Retina (tissue), 1 donor: ENCODE data around the gene ACTL7A.
"Not testable (repeated sequence)": the region's sequence is repeated elsewhere in the genome, so short reads cannot be mapped to it uniquely, and the experiment has no call there.

Experiments used
- DNase-seq: peaks from one replicate; pipeline ENCODE4 v3.0.0-alpha.2; 2016

ACTL7A gene

DNA sequence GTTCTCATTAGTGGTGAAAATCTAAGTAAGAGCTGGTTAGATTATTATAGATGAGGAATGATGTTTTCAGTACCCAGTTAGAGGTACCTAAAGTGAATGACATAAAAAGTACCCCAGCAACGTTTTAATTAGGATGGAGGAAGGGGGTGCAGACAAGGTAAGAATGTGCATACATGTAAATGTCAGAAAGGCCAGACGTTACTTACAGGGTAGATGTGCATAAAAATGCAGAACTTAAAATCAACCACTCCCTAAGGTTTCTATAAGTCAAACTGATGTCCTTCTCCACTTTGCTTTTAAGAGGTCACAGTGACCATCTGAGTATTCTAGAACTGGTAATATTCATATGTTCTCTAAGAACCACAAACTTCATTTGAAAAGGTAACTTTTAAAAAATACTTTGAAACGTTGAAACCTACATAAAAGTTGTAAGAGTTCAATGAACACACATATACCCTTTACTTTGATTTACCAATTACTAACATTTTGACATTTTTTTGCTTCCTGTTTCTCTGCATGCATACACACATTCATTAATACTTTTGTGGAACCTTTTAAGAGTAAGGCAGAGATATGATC, 18.8 kb downstream of the ACTL7A start:
- DNase-seq: no peak

DNA sequence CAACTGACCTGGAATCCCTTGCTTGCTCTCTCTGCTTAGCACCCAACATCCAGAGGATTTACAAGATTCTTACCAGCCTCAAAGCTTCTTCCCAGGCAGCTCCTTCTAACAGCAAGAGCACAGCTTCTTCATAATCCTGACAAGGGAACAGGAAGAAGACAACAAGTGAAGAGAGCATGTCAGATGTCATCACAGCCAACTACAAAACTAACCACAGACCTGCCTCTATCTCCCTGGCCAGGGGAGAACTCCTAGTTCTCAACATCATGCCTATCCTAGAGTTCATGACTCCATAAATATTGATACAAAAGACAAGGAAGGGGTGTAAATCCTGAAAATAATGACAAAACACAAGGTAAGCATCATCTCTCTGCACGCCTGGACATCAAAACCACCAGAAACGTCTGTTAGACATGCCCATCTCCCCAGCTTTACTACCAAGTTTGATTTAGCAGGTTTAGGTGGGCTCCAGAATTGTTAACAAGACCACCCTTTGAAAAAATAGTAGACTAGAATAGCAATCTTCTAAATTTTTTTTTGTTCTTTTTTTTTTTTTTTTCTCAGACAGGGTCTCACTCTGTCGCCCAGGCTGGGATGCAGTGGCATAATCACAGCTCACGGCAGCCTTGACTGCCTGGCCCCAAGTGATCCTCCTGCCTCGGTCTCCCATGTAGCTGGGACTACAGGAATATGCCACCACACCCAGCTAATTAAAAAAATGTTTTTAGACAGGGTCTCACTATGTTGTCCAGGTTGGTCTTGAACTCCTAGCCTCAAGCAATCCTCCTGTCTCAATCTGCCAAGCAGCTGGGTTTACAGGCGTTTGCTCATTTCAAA, 20.2 kb downstream of the ACTL7A start:
- DNase-seq: no peak

- DNase-seq: no peak
These were observed 21.0 kb downstream of the ACTL7A start for GRCh38 chr9:108883085-108883484.

GRCh38 chr9:108884701-108885100, 22.6 kb downstream of the ACTL7A start:
- no peak for DNase-seq

- DNase-seq: no peak
These were observed 23.7 kb downstream of the ACTL7A start for GRCh38 chr9:108885643-108886348.

- DNase-seq: not testable (repeated sequence)
These were observed 24.7 kb downstream of the ACTL7A start for GRCh38 chr9:108886594-108887271.

DNA sequence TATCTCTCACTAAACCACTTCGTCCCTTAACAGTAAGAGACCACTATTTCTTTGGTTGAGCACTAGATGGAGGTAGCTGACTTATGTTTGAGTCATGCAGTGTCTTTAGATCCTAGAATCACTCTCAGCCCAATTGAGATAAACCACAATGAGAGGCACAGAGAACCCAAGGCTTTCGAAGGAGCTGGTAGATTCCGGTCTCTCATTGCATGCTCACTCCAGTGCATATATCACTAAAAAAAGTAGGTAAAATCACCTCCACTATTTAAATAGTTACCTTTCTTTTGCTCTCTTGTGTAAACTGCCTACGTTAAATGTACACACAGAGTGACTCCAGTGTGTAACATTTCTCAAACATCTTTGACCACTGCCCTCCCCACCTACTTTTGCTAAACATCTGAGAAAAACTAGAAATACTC, 27.6 kb downstream of the ACTL7A start:
- DNase-seq: no peak

DNA sequence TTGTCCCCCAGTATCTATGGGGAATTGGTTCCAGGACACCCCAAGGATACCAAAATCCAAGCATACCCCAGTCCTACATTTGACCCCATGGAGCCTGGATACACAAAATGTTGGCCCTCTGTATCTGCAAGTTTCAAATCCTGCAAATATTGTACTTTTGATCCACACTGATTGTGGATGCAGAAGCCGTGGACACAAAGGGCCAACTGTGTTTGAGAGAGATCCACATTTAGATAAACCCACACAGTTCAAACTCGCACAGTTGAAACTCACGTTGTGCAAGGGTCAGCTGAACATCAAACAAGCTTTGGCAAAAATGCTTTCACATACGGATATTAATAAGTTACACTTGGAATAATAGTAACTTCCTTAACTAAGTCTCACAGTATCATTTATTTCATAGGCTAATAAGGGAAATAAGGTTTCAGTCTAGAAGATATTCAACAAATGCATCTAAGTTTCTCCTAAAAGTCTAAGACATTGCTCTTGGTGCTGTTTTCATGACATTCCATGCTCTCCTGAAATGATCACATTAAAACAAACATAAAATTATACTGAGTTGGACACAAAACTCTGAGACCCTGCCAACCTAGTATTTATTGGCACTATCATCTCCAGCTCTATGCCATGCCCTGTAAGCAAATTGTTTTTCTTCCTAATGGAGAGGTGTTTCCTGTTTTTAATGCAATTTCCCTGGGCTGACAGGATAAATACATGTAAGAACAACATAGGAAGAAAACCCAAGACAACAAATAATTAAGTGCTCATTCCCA, 32.3 kb downstream of the ACTL7A start:
- DNase-seq: no peak

DNA sequence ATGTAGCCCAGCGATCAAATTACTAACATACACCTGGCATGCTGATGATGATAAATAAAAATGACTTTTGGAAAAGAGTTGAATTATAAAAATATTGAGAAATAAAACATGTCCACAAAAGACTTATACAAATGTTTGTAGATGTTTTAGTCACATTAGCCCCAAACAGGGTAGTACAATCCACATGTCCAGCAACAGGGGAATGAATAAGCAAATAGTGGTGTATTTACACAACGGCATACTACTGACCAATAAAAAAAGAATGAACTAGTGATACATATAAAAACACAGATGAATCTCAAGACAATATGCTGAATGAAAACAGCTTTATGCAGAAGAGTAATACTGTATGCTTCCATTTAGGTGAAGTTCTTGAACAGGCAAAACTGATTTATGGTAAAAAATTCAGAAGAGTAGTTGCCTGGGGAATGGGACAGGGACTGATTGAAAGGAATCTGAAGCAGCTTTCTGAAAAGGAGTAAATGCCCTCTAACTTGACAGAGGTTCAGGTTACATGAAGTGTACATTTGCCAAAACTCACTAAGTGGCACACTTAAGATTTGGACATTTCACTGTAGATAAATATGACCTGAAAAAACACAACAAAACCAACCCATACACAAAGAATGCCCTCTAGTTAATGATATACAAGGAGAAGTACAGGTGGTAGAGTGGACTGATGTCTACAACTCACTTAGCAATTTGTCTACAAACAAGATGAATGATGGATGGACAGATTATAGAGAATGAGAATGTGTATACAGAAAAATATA, 35.4 kb downstream of the ACTL7A start:
- no peak for DNase-seq

- DNase-seq: not testable (repeated sequence)
These were observed 37.1 kb downstream of the ACTL7A start for GRCh38 chr9:108899023-108899695.

DNA sequence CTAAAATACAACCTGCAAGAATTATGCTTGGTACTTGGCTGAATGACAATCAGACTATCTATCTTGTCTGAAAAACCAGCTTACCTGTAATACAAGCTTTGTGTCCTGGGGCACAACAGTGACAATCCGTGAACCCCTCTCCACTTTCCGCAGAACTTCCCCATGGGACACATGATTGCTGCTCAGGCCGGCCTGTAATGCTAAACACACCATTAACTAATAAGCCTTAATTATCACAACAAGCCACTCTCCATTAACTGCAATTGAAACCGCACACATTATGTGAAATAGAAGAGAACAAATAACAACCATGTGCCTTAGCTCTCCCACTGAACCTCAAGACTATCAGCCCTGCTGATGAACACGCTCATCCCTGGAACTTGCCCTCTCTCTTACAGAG, 38.1 kb downstream of the ACTL7A start:
- DNase-seq: no peak

DNA sequence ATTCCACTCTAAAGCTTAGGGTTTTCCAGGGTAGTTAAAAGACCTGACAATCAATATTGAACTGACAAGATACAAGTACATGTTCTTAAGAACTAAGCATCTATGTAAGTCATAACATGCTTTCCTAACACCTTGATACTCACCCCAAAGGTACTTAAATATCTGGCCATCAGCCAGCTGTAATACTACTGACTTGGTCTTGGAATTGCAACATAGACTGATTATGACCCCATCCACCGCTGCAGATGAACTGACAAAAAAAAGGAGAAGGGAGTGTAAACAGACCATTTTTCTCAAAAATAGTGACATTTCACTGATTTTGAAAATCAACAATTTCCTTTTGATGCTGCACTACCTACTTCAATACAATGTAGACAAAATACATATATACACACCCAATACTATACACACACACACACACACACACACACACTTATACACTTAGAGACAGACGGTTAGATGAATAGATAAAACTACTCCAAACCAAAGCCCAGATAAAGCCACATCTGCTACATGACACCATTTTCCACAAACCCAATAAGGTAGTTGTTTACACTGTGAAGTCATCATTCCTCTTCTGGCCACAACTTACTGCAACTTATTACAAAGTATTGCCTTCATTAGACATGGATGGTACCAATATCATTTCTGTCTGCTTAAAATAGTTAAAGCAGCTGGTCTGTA, 41.5 kb downstream of the ACTL7A start:
- no peak for DNase-seq

DNA sequence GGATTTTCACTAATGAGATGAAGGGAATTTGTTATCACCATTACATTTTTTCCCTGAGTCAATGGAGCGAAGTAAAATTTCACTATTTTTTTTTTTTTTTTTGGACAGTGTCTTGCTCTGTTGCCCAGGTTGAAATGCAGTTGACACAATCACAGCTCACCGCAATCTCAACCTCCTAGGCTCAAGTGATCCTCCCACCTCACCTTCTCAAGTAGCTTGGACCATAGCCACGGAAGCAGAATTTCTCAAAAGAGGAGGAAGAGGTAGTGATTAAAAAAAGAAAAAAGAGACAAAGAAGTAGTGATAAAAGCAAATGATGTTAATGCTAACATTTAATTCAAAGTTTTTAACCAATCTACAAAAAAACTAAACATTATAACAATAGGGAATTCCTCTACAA, 42.1 kb downstream of the ACTL7A start:
- DNase-seq: no peak

DNA sequence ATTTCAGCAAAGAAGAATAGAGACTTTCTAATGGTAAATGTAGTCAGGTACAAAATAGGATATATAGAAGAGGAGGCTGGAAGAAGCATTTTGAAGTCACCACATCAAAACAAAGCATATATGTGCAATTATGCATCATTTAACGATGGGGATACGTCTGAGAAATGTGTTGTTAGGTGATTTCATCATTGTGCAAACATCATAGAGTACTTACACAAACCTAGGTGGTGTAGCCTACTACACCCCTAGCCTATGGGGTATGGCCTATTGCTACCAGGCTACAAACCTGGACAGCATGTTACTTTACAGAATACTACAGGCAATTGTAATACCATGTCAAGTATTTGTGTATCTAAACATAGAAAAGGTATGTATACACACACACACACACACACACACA, 43.4 kb downstream of the ACTL7A start:
- no peak for DNase-seq

DNA sequence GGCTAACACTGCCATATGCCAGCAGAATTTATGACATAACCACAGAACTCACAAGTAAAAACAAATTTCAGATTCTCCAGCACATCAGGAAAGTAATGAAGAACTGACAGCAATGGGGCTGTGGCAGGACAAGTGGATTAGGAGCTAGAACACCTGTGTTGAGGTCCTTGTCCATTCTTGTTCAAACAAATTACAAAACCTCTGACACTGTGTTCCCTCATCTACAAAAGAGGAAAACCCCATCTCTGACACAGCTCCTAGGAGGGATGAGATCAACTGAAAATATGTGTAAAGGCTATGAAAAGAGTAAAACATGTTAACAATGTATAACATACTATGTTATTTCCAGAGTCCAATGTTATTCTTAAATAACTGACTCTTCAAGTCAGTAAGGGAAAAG, 48.3 kb downstream of the ACTL7A start:
- no peak for DNase-seq

DNA sequence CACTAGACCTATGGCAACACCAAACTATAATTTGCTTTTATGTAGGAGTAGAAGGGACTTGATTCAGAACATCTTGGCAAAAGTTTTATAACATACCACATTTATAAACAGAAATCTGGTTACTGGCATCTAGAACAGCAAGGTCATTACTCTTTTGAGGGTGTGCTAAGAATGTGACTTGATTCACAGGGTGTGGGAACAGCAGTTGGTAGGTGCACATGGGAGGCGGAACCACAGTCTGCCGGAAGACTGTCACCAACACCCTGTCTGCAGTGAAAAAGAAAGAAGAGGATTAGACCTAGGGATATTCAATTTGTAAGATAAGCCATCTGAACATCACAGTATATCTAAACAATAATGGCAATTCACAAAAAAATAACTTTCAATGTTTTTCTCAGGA, 48.8 kb downstream of the ACTL7A start:
- DNase-seq: no peak

GRCh38 chr9:108911820-108912219, 49.8 kb downstream of the ACTL7A start:
- DNase-seq: no peak
